K562 (cell line): Measurements from ENCODE around the gene CFAP54. TPM values are rescaled to one million over a fixed set of nuclear protein-coding genes. Genes with fewer than 3 reads are reported as not detected.

Source experiments
- ATAC-seq: fragments of 200-7000 bp; cut with Tn5 transposase; 3 replicates; pipeline ENCODE4 v1.9.1; 2020; ENCODE audit warnings: moderate library complexity
- BruUV-seq: library from RNA; stranded (reverse); fragments of 400-500 nt; replicated peaks from 2 replicates; lab custom pipeline; 2021; lab: Mats Ljungman, UMichigan
- CTCF ChIA-PET: fragments of 300-600 bp; formaldehyde crosslinking; extraction: SDS; loops from one replicate; lab custom pipeline; 2021; ENCODE audit warnings: low intra/inter-chr PET ratio; lab: Yijun Ruan, JAX
- POLR2A ChIA-PET: fragments of 300-600, 350-650 bp; sonication (Branson Sonifier 250); formaldehyde crosslinking; extraction: SDS; loops from one replicate; lab custom pipeline; 2021; ENCODE audit warnings: antibody characterized with exemption, inconsistent platforms; lab: Yijun Ruan, JAX
- DNase-seq, 4 experiments: peaks; one replicate each; pipeline versions ENCODE4 v3.0.0 to v3.0.0-alpha.2; 2011 to 2018; ENCODE audit warnings: low spot score in 3 of 4, mixed read lengths in 3 of 4; ENCODE audit errors: extremely low read depth in 1 of 4
- FAIRE-seq: peaks from 2 replicates; lab custom pipeline; 2011; peaks lifted over from hg19 to GRCh38; lab: Jason Lieb, UNC
- H2AFZ ChIP-seq: 2 replicates; pipeline ENCODE4 v1.6.0; 2011; ENCODE audit warnings: low read depth, low read length, control low read depth, inconsistent platforms
- H3K27ac ChIP-seq: fragments of 200-600 bp; 3 replicates; pipeline ENCODE4 v1.8.0; 2011; ENCODE audit warnings: low read depth, mild to moderate bottlenecking, control low read depth, inconsistent platforms, low read length, moderate library complexity, mixed read lengths; ENCODE audit errors: extremely low read depth
- H3K27me3 ChIP-seq, 2 experiments: fragments of 300-600 bp in 1 of 2; 2 replicates in 1 of 2; 3 replicates in 1 of 2; pipeline versions ENCODE4 v1.6.0 to v1.8.0; 2011; ENCODE audit warnings: inconsistent platforms in 2 of 2, low read length in 2 of 2, mild to moderate bottlenecking in 1 of 2, mixed read lengths in 1 of 2, moderate library complexity in 1 of 2; ENCODE audit not compliant: control insufficient read depth in 2 of 2, insufficient read depth in 2 of 2
- H3K36me3 ChIP-seq: fragments of 300-600 bp; 3 replicates; pipeline ENCODE4 v1.8.0; 2011; ENCODE audit warnings: mild to moderate bottlenecking, low read length, inconsistent platforms; ENCODE audit not compliant: control insufficient read depth, insufficient read depth
- H3K4me1 ChIP-seq, 2 experiments: fragments of 200-600 bp in 1 of 2; replicated peaks in 1 of 2; 2 replicates in 1 of 2; 3 replicates in 1 of 2; pipeline versions ENCODE4 v1.5.1 to v1.8.0; 2011; ENCODE audit warnings: inconsistent platforms in 2 of 2, low read length in 2 of 2, mild to moderate bottlenecking in 1 of 2, mixed read lengths in 1 of 2, moderate library complexity in 1 of 2; ENCODE audit not compliant: control insufficient read depth in 2 of 2, insufficient read depth in 2 of 2
- H3K4me2 ChIP-seq: 2 replicates; pipeline ENCODE4 v1.6.1; 2011; ENCODE audit warnings: low read length, control low read depth, inconsistent platforms, mixed read lengths; ENCODE audit not compliant: insufficient read depth
- H3K4me3 ChIP-seq: fragments of 200-600 bp; sonication (generic), shearing (Covaris generic); 2 replicates; pipeline ENCODE4 v1.5.1; 2016; ENCODE audit warnings: control low read depth, inconsistent platforms
- H3K79me2 ChIP-seq: fragments of 200-600 bp; 3 replicates; pipeline ENCODE4 v1.8.0; 2011; ENCODE audit warnings: low read length, inconsistent platforms; ENCODE audit not compliant: control insufficient read depth, insufficient read depth
- H3K9ac ChIP-seq, 2 experiments: 2 replicates each; pipeline versions ENCODE4 v1.6.0 to v1.6.1; 2011; ENCODE audit warnings: low read depth in 2 of 2, low read length in 2 of 2, control low read depth in 1 of 2, inconsistent platforms in 1 of 2, mild to moderate bottlenecking in 1 of 2, mixed read lengths in 1 of 2; ENCODE audit not compliant: insufficient read depth in 1 of 2
- H3K9me1 ChIP-seq: one replicate; pipeline ENCODE4 v1.6.0; 2011; ENCODE audit warnings: inconsistent platforms, mild to moderate bottlenecking, low read length, moderate library complexity; ENCODE audit not compliant: control insufficient read depth, insufficient read depth
- H3K9me3 ChIP-seq: replicated peaks from 2 replicates; pipeline ENCODE4 v1.5.1; 2011; ENCODE audit warnings: low read depth, low read length, inconsistent platforms; ENCODE audit not compliant: control insufficient read depth, insufficient read depth
- H4K20me1 ChIP-seq: replicated peaks from 2 replicates; pipeline ENCODE4 v1.6.1; 2011; ENCODE audit warnings: low read length, inconsistent platforms, mixed read lengths; ENCODE audit not compliant: control insufficient read depth, insufficient read depth
- BACH1 ChIP-seq: fragments of 200-800 bp; sonication (Bioruptor generic); IDR thresholded peaks from 2 replicates; pipeline ENCODE4 v1.6.1; 2016; ENCODE audit warnings: missing genetic modification characterization, missing compliant biosample characterization
- CREM ChIP-seq: IDR thresholded peaks from 2 replicates; pipeline ENCODE4 v1.6.1; 2014; ENCODE audit warnings: antibody characterized with exemption, low read depth
- E2F1 ChIP-seq: sonication (generic); formaldehyde crosslinking; IDR thresholded peaks from 2 replicates; pipeline ENCODE4 v1.8.1; 2023; ENCODE audit warnings: mild to moderate bottlenecking, missing genetic modification reagents, moderate library complexity
- FOXA3 ChIP-seq, 2 experiments: fragments of 450-650 bp in 1 of 2; sonication (generic) in 1 of 2; formaldehyde crosslinking; IDR thresholded peaks in 1 of 2; conservative IDR thresholded peaks in 1 of 2; 2 replicates each; pipeline versions ENCODE4 v1.4.0 to v1.8.0; 2020 to 2022; ENCODE audit warnings: mild to moderate bottlenecking in 2 of 2, missing genetic modification reagents in 1 of 2
- MBD1 ChIP-seq: fragments of 250-450 bp; sonication (Bioruptor Pico); IDR thresholded peaks from 2 replicates; pipeline ENCODE4 v1.8.0; 2022; ENCODE audit warnings: inconsistent platforms
- PHB ChIP-seq: fragments of 250-450 bp; sonication (Bioruptor Pico); IDR thresholded peaks from 2 replicates; pipeline ENCODE4 v1.5.0; 2021
- PHF8 ChIP-seq: fragments of 200-600 bp; sonication (generic); IDR thresholded peaks from 2 replicates; pipeline ENCODE4 v1.6.1; 2012; ENCODE audit warnings: mixed run types, mild to moderate bottlenecking, inconsistent platforms, low read length, moderate library complexity, borderline replicate concordance
- POLR2B ChIP-seq: fragments of 450-650 bp; IDR thresholded peaks from 2 replicates; pipeline ENCODE4 v1.6.1; 2018; ENCODE audit warnings: low read depth; ENCODE audit not compliant: partially characterized antibody
- TEAD1 ChIP-seq, 2 experiments: fragments of 450-650 bp in 1 of 2; sonication (generic) in 1 of 2; formaldehyde crosslinking; IDR thresholded peaks; 2 replicates each; pipeline versions ENCODE4 v1.4.0 to v1.8.0; 2020 to 2022; ENCODE audit warnings: mild to moderate bottlenecking in 2 of 2, missing genetic modification reagents in 1 of 2
- THRAP3 ChIP-seq: fragments of 450-650 bp; IDR thresholded peaks from 2 replicates; pipeline ENCODE4 v1.6.1; 2016; ENCODE audit warnings: mild to moderate bottlenecking, inconsistent platforms, borderline replicate concordance
- ZBTB7A ChIP-seq: IDR thresholded peaks from 2 replicates; pipeline ENCODE4 v1.6.1; 2011; ENCODE audit warnings: low read depth, mild to moderate bottlenecking, low read length, moderate library complexity, borderline replicate concordance; ENCODE audit not compliant: control insufficient read depth
- ZFP1 ChIP-seq: fragments of 450-650 bp; formaldehyde crosslinking; IDR thresholded peaks from 2 replicates; pipeline ENCODE4 v1.4.0; 2020; ENCODE audit warnings: mild to moderate bottlenecking, mixed read lengths
- WGBS: fragments of 100-300 bp; shearing (Covaris generic); methylation state at CpG from one replicate; pipeline ENCODE4 v1.1.6; 2016; ENCODE audit warnings: low coverage, mixed read lengths; ENCODE audit not compliant: insufficient coverage; ENCODE audit errors: missing lambda C conversion rate; 5-methylcytosine and 5-hydroxymethylcytosine counted together
- in situ Hi-C: fragments of 300-500 bp; cut with MboI; formaldehyde crosslinking; loops from 4 replicates; pipeline ENCODE4 v1.15.0; 2018; ENCODE audit warnings: inconsistent platforms, mixed read lengths
- intact Hi-C: fragments of 100-400 bp; cut with micrococcal nuclease; formaldehyde crosslinking; loops from 2 replicates; pipeline ENCODE4 v1.14.2; 2022
- polyA plus RNA-seq, 8 experiments: library from polyadenylated mRNA; depleted of rRNA in 4 of 8; stranded (reverse) in 5 of 8; unstranded in 3 of 8; fragments of >200 nt; fragmentation: Nextera tagmentation in 2 of 8; fragmentation: Illumina TruSeq in 1 of 8; extraction: Ambion mirVana in 2 of 8; extraction: Trizol in 1 of 8; gene quantifications; 2 replicates each; pipeline versions ENCODE4 v1.2.1 to v1.2.3, GENCODE V29; 2011 to 2014; ENCODE audit warnings: inconsistent platforms in 1 of 8, missing spikeins in 1 of 8
- total RNA-seq, 7 experiments: library from RNA; depleted of rRNA in 6 of 7; stranded (reverse); fragments of >200 nt in 6 of 7; fragmentation: Illumina TruSeq in 2 of 7; extraction: Trizol in 2 of 7; gene quantifications; 2 replicates each; pipeline versions ENCODE4 v1.2.1 to v1.2.3, GENCODE V29; 2011 to 2021; ENCODE audit warnings: low replicate concordance in 1 of 7
- TF ChIP-seq, protein P1 (sequence below): fragments of 450-650 bp; formaldehyde crosslinking; IDR thresholded peaks from 2 replicates; pipeline ENCODE4 v1.4.0; 2020; ENCODE audit warnings: mild to moderate bottlenecking, moderate library complexity
- TF ChIP-seq, protein P2 (sequence below): fragments of 250-450 bp; sonication (Bioruptor Pico); IDR thresholded peaks from 2 replicates; pipeline ENCODE4 v1.8.0; 2021; ENCODE audit warnings: mild to moderate bottlenecking, moderate library complexity
- TF ChIP-seq, protein P3 (sequence below): conservative IDR thresholded peaks from 2 replicates; pipeline ENCODE4 v1.6.1; 2011; ENCODE audit warnings: low read depth, mild to moderate bottlenecking, low read length; ENCODE audit not compliant: control insufficient read depth

Gene CFAP54
- total and polyA plus RNA-seq, 9 of the 15 experiments (the other 6 are each of a cell fraction or from before 2014, with no cell fraction given), result 0.03 to 0.23 (median 0.10) TPM; not detected in 3

GRCh38 chr12:96442906-96443305 lies 46.5 kb upstream of the CFAP54 start:
- CTCF ChIA-PET, result no interaction called here
- POLR2A ChIA-PET, result no interaction called here
- H3K9me3 ChIP-seq, result no peaks in the 10 kb centered on the region
- intact Hi-C loops, result no loop called here
- no peaks in the 10 kb centered on the region for H4K20me1 ChIP-seq
- H3K27ac ChIP-seq, result no peak overlapping the region
- no peak overlapping the region for H3K4me2 ChIP-seq
- no TSS peak for BruUV-seq
- WGBS, result 55% methylated on average over 3 of the region's 3 CpGs
- H3K36me3 ChIP-seq, result no peaks in the 10 kb centered on the region
- no peak for FAIRE-seq
- H3K9ac ChIP-seq, result no peak overlapping the region
- H3K27me3 ChIP-seq, result no peaks in the 10 kb centered on the region
- H3K4me3 ChIP-seq, result no peak overlapping the region
- no peaks in the 10 kb centered on the region for H3K79me2 ChIP-seq
- H2AFZ ChIP-seq, result no peak overlapping the region
- H3K9me1 ChIP-seq, result no peaks in the 10 kb centered on the region
- no peak for ATAC-seq
- in situ Hi-C loops, result no loop called here
- peaks cover 0 to 4% of the 10 kb centered on the region in 2 experiments; a peak in 4 of 5 replicates for H3K4me1 ChIP-seq
- no peak for DNase-seq
- TF ChIP-seq, protein P1, sequence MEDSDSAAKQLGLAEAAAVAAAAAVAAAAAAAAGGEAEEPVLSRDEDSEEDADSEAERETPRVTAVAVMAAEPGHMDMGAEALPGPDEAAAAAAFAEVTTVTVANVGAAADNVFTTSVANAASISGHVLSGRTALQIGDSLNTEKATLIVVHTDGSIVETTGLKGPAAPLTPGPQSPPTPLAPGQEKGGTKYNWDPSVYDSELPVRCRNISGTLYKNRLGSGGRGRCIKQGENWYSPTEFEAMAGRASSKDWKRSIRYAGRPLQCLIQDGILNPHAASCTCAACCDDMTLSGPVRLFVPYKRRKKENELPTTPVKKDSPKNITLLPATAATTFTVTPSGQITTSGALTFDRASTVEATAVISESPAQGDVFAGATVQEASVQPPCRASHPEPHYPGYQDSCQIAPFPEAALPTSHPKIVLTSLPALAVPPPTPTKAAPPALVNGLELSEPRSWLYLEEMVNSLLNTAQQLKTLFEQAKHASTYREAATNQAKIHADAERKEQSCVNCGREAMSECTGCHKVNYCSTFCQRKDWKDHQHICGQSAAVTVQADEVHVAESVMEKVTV (CRISPR knock-in tag), result no peak
- TF ChIP-seq E2F1 (CRISPR knock-in tag) (no peak), MBD1 (CRISPR knock-in tag) (no peak), TEAD1 (CRISPR knock-in tag; IDR thresholded peaks at IDR 0.05) (no peak), ZBTB7A (no peak), THRAP3 (no peak), POLR2B (no peak), PHB (CRISPR knock-in tag) (no peak), BACH1 (tag) (no peak), ZFP1 (CRISPR knock-in tag) (no peak), CREM (no peak), PHF8 (no peak), FOXA3 (CRISPR knock-in tag; conservative IDR thresholded peaks at IDR 0.05 in 1 of 2, IDR thresholded peaks at IDR 0.05 in 1 of 2) (no peak)
- TF ChIP-seq, protein P2, sequence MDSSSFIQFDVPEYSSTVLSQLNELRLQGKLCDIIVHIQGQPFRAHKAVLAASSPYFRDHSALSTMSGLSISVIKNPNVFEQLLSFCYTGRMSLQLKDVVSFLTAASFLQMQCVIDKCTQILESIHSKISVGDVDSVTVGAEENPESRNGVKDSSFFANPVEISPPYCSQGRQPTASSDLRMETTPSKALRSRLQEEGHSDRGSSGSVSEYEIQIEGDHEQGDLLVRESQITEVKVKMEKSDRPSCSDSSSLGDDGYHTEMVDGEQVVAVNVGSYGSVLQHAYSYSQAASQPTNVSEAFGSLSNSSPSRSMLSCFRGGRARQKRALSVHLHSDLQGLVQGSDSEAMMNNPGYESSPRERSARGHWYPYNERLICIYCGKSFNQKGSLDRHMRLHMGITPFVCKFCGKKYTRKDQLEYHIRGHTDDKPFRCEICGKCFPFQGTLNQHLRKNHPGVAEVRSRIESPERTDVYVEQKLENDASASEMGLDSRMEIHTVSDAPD (CRISPR knock-in tag), result no peak
- TF ChIP-seq, protein P3, sequence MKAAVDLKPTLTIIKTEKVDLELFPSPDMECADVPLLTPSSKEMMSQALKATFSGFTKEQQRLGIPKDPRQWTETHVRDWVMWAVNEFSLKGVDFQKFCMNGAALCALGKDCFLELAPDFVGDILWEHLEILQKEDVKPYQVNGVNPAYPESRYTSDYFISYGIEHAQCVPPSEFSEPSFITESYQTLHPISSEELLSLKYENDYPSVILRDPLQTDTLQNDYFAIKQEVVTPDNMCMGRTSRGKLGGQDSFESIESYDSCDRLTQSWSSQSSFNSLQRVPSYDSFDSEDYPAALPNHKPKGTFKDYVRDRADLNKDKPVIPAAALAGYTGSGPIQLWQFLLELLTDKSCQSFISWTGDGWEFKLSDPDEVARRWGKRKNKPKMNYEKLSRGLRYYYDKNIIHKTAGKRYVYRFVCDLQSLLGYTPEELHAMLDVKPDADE, result no peak
